Mesenchymal stem cell (in vitro differentiated cells and primary cell): Measurements from ENCODE around the gene ADARB2.

ENCODE experiments used
- DNase-seq: peaks from one replicate; pipeline ENCODE4 v3.0.0-alpha.2; 2013
- H2AFZ ChIP-seq: one replicate; pipeline ENCODE4 v1.6.1; 2013; ENCODE audit warnings: low read depth, mild to moderate bottlenecking, control low read depth, inconsistent platforms, low read length, moderate library complexity
- H2AK5ac ChIP-seq: 2 replicates; pipeline ENCODE4 v1.6.1; 2013; ENCODE audit warnings: low read length, moderate library complexity, mild to moderate bottlenecking, inconsistent platforms; ENCODE audit not compliant: severe bottlenecking
- H2BK120ac ChIP-seq: one replicate; pipeline ENCODE4 v1.6.1; 2013; ENCODE audit warnings: low read depth, mild to moderate bottlenecking, inconsistent platforms, low read length, moderate library complexity
- H2BK12ac ChIP-seq, 2 experiments: one replicate each; pipeline ENCODE4 v1.6.1; 2013; ENCODE audit warnings: inconsistent platforms in 2 of 2, low read length in 2 of 2, mild to moderate bottlenecking in 2 of 2, moderate library complexity in 2 of 2, control low read depth in 1 of 2
- H2BK15ac ChIP-seq: one replicate; pipeline ENCODE4 v1.6.1; 2013; ENCODE audit warnings: mild to moderate bottlenecking, low read depth, inconsistent platforms; ENCODE audit not compliant: poor library complexity, severe bottlenecking
- H2BK5ac ChIP-seq: 2 replicates; pipeline ENCODE4 v1.6.1; 2013; ENCODE audit warnings: low read depth, mild to moderate bottlenecking, low read length, control low read depth, inconsistent platforms; ENCODE audit not compliant: poor library complexity, severe bottlenecking
- H3K14ac ChIP-seq, 2 experiments: one replicate each; pipeline ENCODE4 v1.6.1; 2013; ENCODE audit warnings: inconsistent platforms in 2 of 2, low read length in 2 of 2, control low read depth in 1 of 2, mild to moderate bottlenecking in 1 of 2, moderate library complexity in 1 of 2
- H3K18ac ChIP-seq, 2 experiments: one replicate each; pipeline ENCODE4 v1.6.1; 2013; ENCODE audit warnings: inconsistent platforms in 2 of 2, low read length in 2 of 2, control low read depth in 1 of 2, low read depth in 1 of 2, mild to moderate bottlenecking in 1 of 2
- H3K23ac ChIP-seq, 2 experiments: one replicate each; pipeline ENCODE4 v1.6.1; 2013; ENCODE audit warnings: inconsistent platforms in 2 of 2, low read length in 2 of 2, mild to moderate bottlenecking in 2 of 2, moderate library complexity in 2 of 2, control low read depth in 1 of 2
- H3K27ac ChIP-seq: 2 replicates; pipeline ENCODE4 v1.5.1; 2013; ENCODE audit warnings: mild to moderate bottlenecking, moderate library complexity, low read length, control low read depth, inconsistent platforms; ENCODE audit not compliant: poor library complexity, severe bottlenecking
- H3K27me3 ChIP-seq, 2 experiments: 2 replicates each; pipeline versions ENCODE4 v1.6.1 to v1.7.0; 2013; ENCODE audit warnings: low read length in 2 of 2, mild to moderate bottlenecking in 2 of 2, moderate library complexity in 2 of 2, control low read depth in 1 of 2, inconsistent platforms in 1 of 2; ENCODE audit not compliant: control insufficient read depth in 1 of 2, insufficient read depth in 1 of 2
- H3K36me3 ChIP-seq, 2 experiments: 2 replicates each; pipeline versions ENCODE4 v1.6.1 to v1.7.0; 2013; ENCODE audit warnings: low read length in 2 of 2, control low read depth in 1 of 2, inconsistent platforms in 1 of 2, low read depth in 1 of 2, mild to moderate bottlenecking in 1 of 2; ENCODE audit not compliant: insufficient read depth in 2 of 2, control insufficient read depth in 1 of 2
- H3K4ac ChIP-seq, 2 experiments: one replicate each; pipeline ENCODE4 v1.6.1; 2013; ENCODE audit warnings: inconsistent platforms in 2 of 2, low read length in 2 of 2, mild to moderate bottlenecking in 2 of 2, moderate library complexity in 2 of 2, control low read depth in 1 of 2, low read depth in 1 of 2
- H3K4me1 ChIP-seq: 2 replicates; pipeline ENCODE4 v1.6.1; 2013; ENCODE audit warnings: low read depth, low read length, control low read depth; ENCODE audit not compliant: control insufficient read depth, insufficient read depth
- H3K4me2 ChIP-seq: 2 replicates; pipeline ENCODE4 v1.6.1; 2013; ENCODE audit warnings: low read length, mild to moderate bottlenecking, inconsistent platforms; ENCODE audit not compliant: poor library complexity, severe bottlenecking
- H3K4me3 ChIP-seq, 2 experiments: 2 replicates each; pipeline versions ENCODE4 v1.5.1 to v1.7.0; 2013; ENCODE audit warnings: low read length in 2 of 2, mild to moderate bottlenecking in 2 of 2, control low read depth in 1 of 2, low read depth in 1 of 2; ENCODE audit not compliant: insufficient read depth in 1 of 2
- H3K79me1 ChIP-seq: replicated peaks from 2 replicates; pipeline ENCODE4 v1.6.1; 2013; ENCODE audit warnings: mild to moderate bottlenecking, control low read depth, low read length, inconsistent platforms; ENCODE audit not compliant: poor library complexity, severe bottlenecking
- H3K9ac ChIP-seq: 2 replicates; pipeline ENCODE4 v1.7.0; 2013; ENCODE audit warnings: mild to moderate bottlenecking, low read length, moderate library complexity
- H3K9me3 ChIP-seq: 2 replicates; pipeline ENCODE4 v1.7.0; 2013; ENCODE audit warnings: mild to moderate bottlenecking, low read length; ENCODE audit not compliant: control insufficient read depth
- H4K8ac ChIP-seq: one replicate; pipeline ENCODE4 v1.6.1; 2013; ENCODE audit warnings: inconsistent platforms, mild to moderate bottlenecking, low read length, moderate library complexity
- H4K91ac ChIP-seq: one replicate; pipeline ENCODE4 v1.6.1; 2013; ENCODE audit warnings: mild to moderate bottlenecking, low read length, inconsistent platforms
- WGBS: methylation state at CpG from one replicate; pipeline ENCODE4 v1.1.7; 2013; ENCODE audit warnings: mixed read lengths; 5-methylcytosine and 5-hydroxymethylcytosine counted together

The ADARB2 gene

DNA sequence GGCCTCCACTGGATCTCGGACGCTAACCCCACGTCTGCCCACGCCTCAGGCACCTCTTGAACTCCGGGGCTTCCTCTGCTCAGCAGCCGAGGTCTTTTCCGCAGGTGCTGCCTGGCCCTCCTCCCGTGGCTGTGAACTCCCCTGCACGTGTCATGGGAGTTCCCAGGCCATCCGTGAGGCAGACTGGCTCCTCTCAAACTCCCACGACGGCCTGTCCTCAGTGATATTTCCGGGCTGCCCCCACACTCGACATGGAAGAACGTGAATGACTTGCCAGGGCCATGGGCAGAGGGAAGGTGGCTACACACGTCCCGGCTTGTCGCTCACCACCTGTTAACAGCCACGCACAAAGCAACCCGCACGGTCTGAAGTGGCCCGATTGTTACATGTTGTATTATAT is 110.9 kb downstream of the ADARB2 start:
- Histone ChIP-seq H3K9ac (no peak overlapping the region), H2AK5ac (no peak overlapping the region), H3K4me3 (no peak overlapping the region), H3K14ac (no peak overlapping the region), H4K91ac (no peak overlapping the region), H2BK15ac (no peak overlapping the region), H3K23ac (no peak overlapping the region), H2BK120ac (no peak overlapping the region), H3K79me1 (no peaks in the 10 kb centered on the region), H3K4me2 (no peak overlapping the region), H3K9me3 (peaks cover 8% of the 10 kb centered on the region), H3K36me3 (no peaks in the 10 kb centered on the region), H3K27ac (no peak overlapping the region), H3K4me1 (peaks cover 3% of the 10 kb centered on the region), H3K27me3 (no peaks in the 10 kb centered on the region), H4K8ac (no peak overlapping the region), H3K4ac (no peak overlapping the region), H2AFZ (no peak overlapping the region), H2BK5ac (no peak overlapping the region), H3K18ac (no peak overlapping the region), H2BK12ac (no peak overlapping the region)
- 82% methylated on average over 16 of the region's 22 CpGs for WGBS
- no peak for DNase-seq

DNA sequence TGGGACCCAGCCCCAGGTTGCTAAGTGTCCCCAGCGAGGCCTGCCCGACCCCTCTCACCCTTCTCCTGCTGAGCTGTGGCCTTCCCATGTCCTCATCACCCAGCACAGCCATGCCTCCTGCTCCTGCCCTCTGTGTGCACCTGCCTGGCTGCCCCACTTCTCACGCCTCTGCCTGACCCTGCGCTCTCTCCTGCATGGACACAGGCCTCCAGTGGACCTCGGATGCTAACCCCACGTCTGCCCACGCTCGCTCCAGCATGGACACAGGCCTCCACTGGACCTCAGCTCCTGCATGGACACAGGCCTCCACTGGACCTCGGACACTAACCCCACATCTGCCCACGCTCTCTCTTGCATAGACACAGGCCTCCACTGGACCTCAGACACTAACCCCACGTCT is 111.6 kb downstream of the ADARB2 start:
- Histone ChIP-seq H3K4ac (no peak overlapping the region), H3K4me3 (no peak overlapping the region), H3K27ac (no peak overlapping the region), H3K9ac (no peak overlapping the region), H2BK12ac (no peak overlapping the region), H3K4me2 (no peak overlapping the region), H2AK5ac (no peak overlapping the region), H2BK120ac (no peak overlapping the region), H2AFZ (no peak overlapping the region), H3K9me3 (peaks cover 8% of the 10 kb centered on the region), H3K79me1 (no peaks in the 10 kb centered on the region), H3K18ac (no peak overlapping the region), H3K27me3 (no peaks in the 10 kb centered on the region), H4K91ac (no peak overlapping the region), H3K14ac (no peak overlapping the region), H3K4me1 (peaks cover 3% of the 10 kb centered on the region), H4K8ac (no peak overlapping the region), H2BK15ac (no peak overlapping the region), H3K36me3 (no peaks in the 10 kb centered on the region), H3K23ac (no peak overlapping the region), H2BK5ac (no peak overlapping the region)
- no peak for DNase-seq
- WGBS = 81% methylated on average over 11 of the region's 11 CpGs

DNA sequence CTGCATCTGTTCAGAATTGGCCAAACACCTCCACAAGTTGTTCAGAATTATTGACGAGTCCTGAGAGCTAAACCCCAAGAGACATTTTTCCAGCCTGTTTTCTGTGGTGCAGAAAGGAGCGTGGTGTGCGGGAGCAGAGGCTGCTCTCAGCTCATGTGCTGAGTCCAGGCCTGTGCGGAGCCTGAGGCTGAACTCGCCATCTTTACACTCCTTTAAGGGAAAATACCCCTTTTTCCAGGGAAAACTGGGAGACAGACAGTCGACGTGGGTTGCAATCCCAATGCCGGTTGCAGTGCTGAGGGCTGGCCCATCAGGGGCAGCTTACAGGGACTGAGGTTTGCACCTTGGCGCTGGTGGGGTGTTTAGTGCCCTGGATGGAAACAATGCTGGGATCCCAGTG is 112.2 kb downstream of the ADARB2 start:
- 80% methylated on average over 9 of the region's 9 CpGs for WGBS
- H3K4ac ChIP-seq = no peak overlapping the region
- H3K18ac ChIP-seq = no peak overlapping the region
- peak overlapping the region; percentile 12 for H4K91ac ChIP-seq
- no peak overlapping the region for H3K4me2 ChIP-seq
- H3K4me3 ChIP-seq = no peak overlapping the region
- no peak for DNase-seq
- H2BK12ac ChIP-seq = no peak overlapping the region
- H2AFZ ChIP-seq = no peak overlapping the region
- peaks cover 8% of the 10 kb centered on the region for H3K9me3 ChIP-seq
- no peak overlapping the region for H2BK120ac ChIP-seq
- H3K9ac ChIP-seq = no peak overlapping the region
- H3K79me1 ChIP-seq = no peaks in the 10 kb centered on the region
- H2BK15ac ChIP-seq = no peak overlapping the region
- H3K14ac ChIP-seq = no peak overlapping the region
- no peaks in the 10 kb centered on the region for H3K36me3 ChIP-seq
- no peaks in the 10 kb centered on the region for H3K27me3 ChIP-seq
- no peak overlapping the region for H2AK5ac ChIP-seq
- H3K27ac ChIP-seq = no peak overlapping the region
- H3K23ac ChIP-seq = no peak overlapping the region
- no peak overlapping the region for H2BK5ac ChIP-seq
- no peak overlapping the region for H4K8ac ChIP-seq
- H3K4me1 ChIP-seq = peaks cover 3% of the 10 kb centered on the region

DNA sequence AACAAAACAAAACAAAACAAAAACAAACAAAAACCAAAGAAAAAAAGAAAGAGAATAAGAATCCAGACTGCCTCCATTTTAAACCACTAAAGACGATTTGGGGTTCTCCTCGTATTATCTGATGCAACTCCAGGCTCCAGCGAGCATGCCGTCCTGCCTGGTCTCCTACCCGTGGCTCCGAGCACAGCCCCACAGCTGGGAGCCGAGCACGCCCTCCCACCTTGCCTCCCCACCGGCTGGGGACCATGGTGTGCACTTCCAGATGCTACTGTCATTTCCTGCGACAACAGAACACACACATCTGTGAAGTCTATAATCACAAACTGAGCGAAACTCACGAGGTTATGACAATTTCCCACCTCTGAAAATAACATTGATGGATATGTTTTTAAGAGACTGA is 113.1 kb downstream of the ADARB2 start:
- H3K36me3 ChIP-seq = no peaks in the 10 kb centered on the region
- no peak overlapping the region for H2BK5ac ChIP-seq
- no peak overlapping the region for H2AFZ ChIP-seq
- peaks cover 3% of the 10 kb centered on the region for H3K4me1 ChIP-seq
- no peak overlapping the region for H3K27ac ChIP-seq
- no peak overlapping the region for H3K4me3 ChIP-seq
- H2BK120ac ChIP-seq = no peak overlapping the region
- WGBS = 78% methylated on average over 10 of the region's 12 CpGs
- H2BK15ac ChIP-seq = no peak overlapping the region
- H3K18ac ChIP-seq = no peak overlapping the region
- no peak overlapping the region for H2AK5ac ChIP-seq
- H3K9me3 ChIP-seq = peaks cover 9% of the 10 kb centered on the region
- H3K4ac ChIP-seq = no peak overlapping the region
- H4K8ac ChIP-seq = no peak overlapping the region
- H3K14ac ChIP-seq = no peak overlapping the region
- H3K27me3 ChIP-seq = no peaks in the 10 kb centered on the region
- no peak overlapping the region for H3K4me2 ChIP-seq
- no peak overlapping the region for H4K91ac ChIP-seq
- no peak overlapping the region for H3K23ac ChIP-seq
- H3K9ac ChIP-seq = no peak overlapping the region
- H2BK12ac ChIP-seq = no peak overlapping the region
- DNase-seq = no peak
- H3K79me1 ChIP-seq = no peaks in the 10 kb centered on the region
